H9 (cell line): ENCODE results near the gene DNAJB6. TPM values are rescaled to one million over a fixed set of nuclear protein-coding genes. Genes with fewer than 3 reads are reported as not detected.

Source experiments
- DNase-seq: peaks from one replicate; pipeline ENCODE4 v3.0.0-alpha.2; 2017
- H2AFZ ChIP-seq: one replicate; pipeline ENCODE4 v1.6.1; 2013; ENCODE audit warnings: mild to moderate bottlenecking, low read length, control low read depth, moderate library complexity
- H2AK5ac ChIP-seq: 2 replicates; pipeline ENCODE4 v1.6.1; 2013; ENCODE audit warnings: low read length, control low read depth, mixed read lengths; ENCODE audit not compliant: insufficient read length
- H2BK120ac ChIP-seq: one replicate; pipeline ENCODE4 v1.6.1; 2013; ENCODE audit warnings: low read depth, mild to moderate bottlenecking, low read length, control low read depth, inconsistent platforms; ENCODE audit not compliant: poor library complexity, severe bottlenecking
- H2BK12ac ChIP-seq: 2 replicates; pipeline ENCODE4 v1.6.1; 2013; ENCODE audit warnings: low read length, control low read depth, mixed read lengths, low read depth; ENCODE audit not compliant: insufficient read length
- H2BK15ac ChIP-seq: 2 replicates; pipeline ENCODE4 v1.6.1; 2013; ENCODE audit warnings: low read depth, low read length, control low read depth
- H2BK20ac ChIP-seq: one replicate; pipeline ENCODE4 v1.6.1; 2013; ENCODE audit warnings: low read depth, mild to moderate bottlenecking, low read length, control low read depth, inconsistent platforms; ENCODE audit not compliant: poor library complexity, severe bottlenecking
- H2BK5ac ChIP-seq: 2 replicates; pipeline ENCODE4 v1.6.1; 2013; ENCODE audit warnings: low read length, control low read depth, mixed read lengths; ENCODE audit not compliant: insufficient read length
- H3K14ac ChIP-seq: 2 replicates; pipeline ENCODE4 v1.6.1; 2013; ENCODE audit warnings: low read length, control low read depth; ENCODE audit not compliant: insufficient read depth
- H3K18ac ChIP-seq: 2 replicates; pipeline ENCODE4 v1.6.1; 2013; ENCODE audit warnings: low read depth, mild to moderate bottlenecking, mixed read lengths, low read length, control low read depth; ENCODE audit not compliant: insufficient read length
- H3K23ac ChIP-seq: 2 replicates; pipeline ENCODE4 v1.6.1; 2013; ENCODE audit warnings: low read length, control low read depth, mixed read lengths, low read depth; ENCODE audit not compliant: insufficient read length
- H3K23me2 ChIP-seq: 2 replicates; pipeline ENCODE4 v1.6.1; 2013; ENCODE audit warnings: low read depth, mild to moderate bottlenecking, mixed read lengths, low read length, control low read depth; ENCODE audit not compliant: insufficient read length, poor library complexity, severe bottlenecking
- H3K27ac ChIP-seq: 2 replicates; pipeline ENCODE4 v1.5.1; 2013; ENCODE audit warnings: low read length, control low read depth, mixed read lengths, low read depth; ENCODE audit not compliant: insufficient read length
- H3K27me3 ChIP-seq: 2 replicates; pipeline ENCODE4 v1.6.1; 2013; ENCODE audit warnings: low read length, control low read depth, inconsistent platforms; ENCODE audit not compliant: insufficient read depth
- H3K4ac ChIP-seq: 2 replicates; pipeline ENCODE4 v1.6.1; 2013; ENCODE audit warnings: low read depth, mild to moderate bottlenecking, control low read depth, inconsistent platforms, low read length, moderate library complexity
- H3K4me1 ChIP-seq: 2 replicates; pipeline ENCODE4 v1.6.1; 2013; ENCODE audit warnings: low read length, control low read depth, inconsistent platforms; ENCODE audit not compliant: insufficient read depth
- H3K4me2 ChIP-seq: 2 replicates; pipeline ENCODE4 v1.6.1; 2013; ENCODE audit warnings: low read length, control low read depth, mixed read lengths; ENCODE audit not compliant: insufficient read length, insufficient read depth
- H3K56ac ChIP-seq: 2 replicates; pipeline ENCODE4 v1.6.1; 2013; ENCODE audit warnings: low read depth, mild to moderate bottlenecking, mixed read lengths, low read length, control low read depth; ENCODE audit not compliant: insufficient read length
- H3K79me1 ChIP-seq: 2 replicates; pipeline ENCODE4 v1.6.1; 2013; ENCODE audit warnings: low read depth, mild to moderate bottlenecking, moderate library complexity, low read length, control low read depth, inconsistent platforms; ENCODE audit not compliant: insufficient read depth, poor library complexity, severe bottlenecking
- H3K79me2 ChIP-seq: 2 replicates; pipeline ENCODE4 v1.6.1; 2013; ENCODE audit warnings: low read length, control low read depth, inconsistent platforms; ENCODE audit not compliant: insufficient read depth
- H3K9ac ChIP-seq: 2 replicates; pipeline ENCODE4 v1.6.1; 2013; ENCODE audit warnings: low read length, control low read depth, mixed read lengths; ENCODE audit not compliant: insufficient read length; ENCODE audit errors: extremely low read depth
- H3K9me3 ChIP-seq: one replicate; pipeline ENCODE4 v1.6.1; 2013; ENCODE audit warnings: low read depth, low read length, inconsistent platforms; ENCODE audit not compliant: control insufficient read depth
- H3T11ph ChIP-seq: one replicate; pipeline ENCODE4 v1.6.1; 2013; ENCODE audit warnings: mild to moderate bottlenecking, low read length, control low read depth, inconsistent platforms
- H4K20me1 ChIP-seq: one replicate; pipeline ENCODE4 v1.6.1; 2013; ENCODE audit not compliant: control insufficient read depth, insufficient read length, insufficient read depth
- H4K5ac ChIP-seq: 2 replicates; pipeline ENCODE4 v1.6.1; 2013; ENCODE audit warnings: low read depth, mild to moderate bottlenecking, mixed read lengths, low read length, control low read depth; ENCODE audit not compliant: insufficient read length
- H4K8ac ChIP-seq: replicated peaks from 2 replicates; pipeline ENCODE4 v1.6.1; 2013; ENCODE audit warnings: low read length, control low read depth, mixed read lengths, low read depth; ENCODE audit not compliant: insufficient read length
- H4K91ac ChIP-seq: 2 replicates; pipeline ENCODE4 v1.6.1; 2013; ENCODE audit warnings: low read depth, mild to moderate bottlenecking, moderate library complexity, mixed read lengths, low read length, control low read depth; ENCODE audit not compliant: insufficient read length
- H3K27ac Mint-ChIP-seq, 3 experiments: 2 replicates in 2 of 3; 3 replicates in 1 of 3; pipeline ENCODE4 v1.8.0; 2020 to 2021; ENCODE audit warnings: mixed read lengths in 3 of 3, mild to moderate bottlenecking in 1 of 3, moderate library complexity in 1 of 3
- H3K27me3 Mint-ChIP-seq: 2 replicates; pipeline ENCODE4 v1.8.0; 2021; ENCODE audit warnings: low read depth, mild to moderate bottlenecking, moderate library complexity, mixed read lengths
- H3K36me3 Mint-ChIP-seq, 3 experiments: 2 replicates in 2 of 3; 3 replicates in 1 of 3; pipeline ENCODE4 v1.8.0; 2020 to 2021; ENCODE audit warnings: low read depth in 3 of 3, mixed read lengths in 3 of 3; ENCODE audit not compliant: insufficient read depth in 1 of 3
- H3K4me1 Mint-ChIP-seq, 2 experiments: 2 replicates each; pipeline ENCODE4 v1.8.0; 2020; ENCODE audit warnings: mixed read lengths in 2 of 2
- H3K4me3 Mint-ChIP-seq, 2 experiments: 2 replicates in 1 of 2; 3 replicates in 1 of 2; pipeline ENCODE4 v1.8.0; 2020 to 2021; ENCODE audit warnings: mild to moderate bottlenecking in 2 of 2, mixed read lengths in 2 of 2, moderate library complexity in 1 of 2
- H3K9me3 Mint-ChIP-seq, 2 experiments: 2 replicates in 1 of 2; 3 replicates in 1 of 2; pipeline ENCODE4 v1.8.0; 2020; ENCODE audit warnings: mild to moderate bottlenecking in 2 of 2, mixed read lengths in 2 of 2, moderate library complexity in 1 of 2
- WGBS: extraction: QIAGEN DNeasy Blood & Tissue Kit; methylation state at CpG from one replicate; pipeline ENCODE4 v1.1.7; 2013; ENCODE audit warnings: missing lambda C conversion rate, low lambda C conversion rate, mixed read lengths; ENCODE audit not compliant: insufficient read length; ENCODE audit errors: extremely low coverage; 5-methylcytosine and 5-hydroxymethylcytosine counted together
- total RNA-seq: library from RNA; stranded (reverse); gene quantifications from 2 replicates; pipeline ENCODE4 v1.2.1, GENCODE V29; 2021
- TF ChIP-seq, protein P1 (sequence below): fragments of 200-600 bp; sonication (generic); conservative IDR thresholded peaks from 3 replicates; pipeline ENCODE4 v1.8.0; 2021; ENCODE audit warnings: antibody characterized with exemption, mild to moderate bottlenecking

DNAJB6 gene
- total RNA-seq, 1 experiment from 2014 or later, result 215 TPM

DNA sequence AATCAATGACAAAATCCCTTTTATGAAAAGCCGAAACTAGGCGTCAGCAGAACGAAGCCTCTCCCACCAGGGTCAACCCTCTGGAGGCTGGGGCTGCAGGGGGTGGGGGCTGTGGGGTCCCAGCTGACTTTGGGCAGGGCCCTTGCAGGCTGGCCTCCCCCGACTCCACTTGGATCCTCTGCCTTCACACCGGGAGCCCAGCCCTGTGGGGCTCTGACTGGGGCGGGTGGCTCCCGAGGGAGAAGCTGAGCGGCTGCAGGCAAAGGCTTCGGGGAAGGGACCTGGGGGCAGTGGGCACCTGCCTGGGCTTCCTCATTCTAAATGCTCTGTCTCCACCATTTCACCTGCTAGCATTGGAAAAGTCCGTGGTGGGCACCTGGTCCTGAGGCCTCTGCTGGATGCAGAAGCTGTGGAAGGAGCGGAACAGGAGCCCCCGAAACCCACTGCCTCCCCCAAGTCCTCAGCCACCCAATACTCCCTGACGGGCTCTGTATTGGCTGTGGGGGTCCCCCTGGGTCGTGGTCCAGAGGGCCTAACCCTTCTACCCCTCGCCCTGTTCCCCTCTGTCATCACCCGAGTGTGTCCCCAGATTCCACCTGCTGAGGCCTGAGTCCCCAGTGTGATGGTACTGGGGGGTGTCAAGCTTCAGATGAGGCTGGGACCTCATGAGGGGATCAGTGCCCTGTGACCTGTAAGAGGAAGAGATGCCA is 108.6 kb downstream of the DNAJB6 start:
- Mint-ChIP-seq H3K4me3 (no peak overlapping the region), H3K4me1 (no peaks in the 10 kb centered on the region), H3K36me3 (no peaks in the 10 kb centered on the region), H3K9me3 (peaks cover 9 to 29% of the 10 kb centered on the region in 2 experiments), H3K27ac (no peak overlapping the region), H3K27me3 (peaks cover 33% of the 10 kb centered on the region)
- no peak overlapping the region for H3K18ac ChIP-seq
- H3K27ac ChIP-seq, result no peak overlapping the region
- DNase-seq, result no peak
- no peak overlapping the region for H2AFZ ChIP-seq
- no peak overlapping the region for H3K56ac ChIP-seq
- H4K20me1 ChIP-seq, result no peaks in the 10 kb centered on the region
- H3K23me2 ChIP-seq, result no peaks in the 10 kb centered on the region
- H3K23ac ChIP-seq, result no peak overlapping the region
- H4K8ac ChIP-seq, result no peak overlapping the region
- no peak overlapping the region for H2BK20ac ChIP-seq
- WGBS, result no CpG with 5 or more reads among the region's 16 CpGs
- H3T11ph ChIP-seq, result no peak overlapping the region
- H3K9ac ChIP-seq, result no peak overlapping the region
- H3K27me3 ChIP-seq, result no peaks in the 10 kb centered on the region
- no peaks in the 10 kb centered on the region for H3K79me1 ChIP-seq
- H3K9me3 ChIP-seq, result no peaks in the 10 kb centered on the region
- no peak overlapping the region for H4K91ac ChIP-seq
- H2BK12ac ChIP-seq, result no peak overlapping the region
- no peak overlapping the region for H4K5ac ChIP-seq
- H2BK120ac ChIP-seq, result no peak overlapping the region
- no peak overlapping the region for H3K4ac ChIP-seq
- no peaks in the 10 kb centered on the region for H3K79me2 ChIP-seq
- no peak overlapping the region for H3K4me2 ChIP-seq
- H2AK5ac ChIP-seq, result no peak overlapping the region
- no peak overlapping the region for H3K14ac ChIP-seq
- TF ChIP-seq, protein P1, sequence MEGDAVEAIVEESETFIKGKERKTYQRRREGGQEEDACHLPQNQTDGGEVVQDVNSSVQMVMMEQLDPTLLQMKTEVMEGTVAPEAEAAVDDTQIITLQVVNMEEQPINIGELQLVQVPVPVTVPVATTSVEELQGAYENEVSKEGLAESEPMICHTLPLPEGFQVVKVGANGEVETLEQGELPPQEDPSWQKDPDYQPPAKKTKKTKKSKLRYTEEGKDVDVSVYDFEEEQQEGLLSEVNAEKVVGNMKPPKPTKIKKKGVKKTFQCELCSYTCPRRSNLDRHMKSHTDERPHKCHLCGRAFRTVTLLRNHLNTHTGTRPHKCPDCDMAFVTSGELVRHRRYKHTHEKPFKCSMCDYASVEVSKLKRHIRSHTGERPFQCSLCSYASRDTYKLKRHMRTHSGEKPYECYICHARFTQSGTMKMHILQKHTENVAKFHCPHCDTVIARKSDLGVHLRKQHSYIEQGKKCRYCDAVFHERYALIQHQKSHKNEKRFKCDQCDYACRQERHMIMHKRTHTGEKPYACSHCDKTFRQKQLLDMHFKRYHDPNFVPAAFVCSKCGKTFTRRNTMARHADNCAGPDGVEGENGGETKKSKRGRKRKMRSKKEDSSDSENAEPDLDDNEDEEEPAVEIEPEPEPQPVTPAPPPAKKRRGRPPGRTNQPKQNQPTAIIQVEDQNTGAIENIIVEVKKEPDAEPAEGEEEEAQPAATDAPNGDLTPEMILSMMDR, result no peak
- no peak overlapping the region for H2BK15ac ChIP-seq
- no peaks in the 10 kb centered on the region for H3K4me1 ChIP-seq
- no peak overlapping the region for H2BK5ac ChIP-seq
